ENCODE measurements around the gene THRB. TPM values are rescaled to one million over a fixed set of nuclear protein-coding genes. Genes with fewer than 3 reads are reported as not detected.
A peak's percentile ranks its signal among the peaks of the same experiment; 100 is the strongest.

Gene THRB
- total and polyA plus RNA-seq, 9 of the 15 experiments (the other 6 are each of a cell fraction or from before 2014, with no cell fraction given): 1.7 to 14.9 (median 6.9) TPM

- 19% methylated on average over 4 of the region's 4 CpGs for WGBS (ENCODE audit: insufficient coverage, low coverage, missing lambda C conversion rate)
- H3K27me3 ChIP-seq (ENCODE audit: control insufficient read depth in 2 of 2, insufficient read depth in 2 of 2, low read length in 2 of 2): no peaks in the 10 kb centered on the region
- H3K4me1 ChIP-seq (replicated peaks in 1 of 2; ENCODE audit: control insufficient read depth in 2 of 2, insufficient read depth in 2 of 2, low read length in 2 of 2): peaks cover 0 to 21% of the 10 kb centered on the region in 2 experiments; a peak in 3 of 5 replicates
- no peak for DNase-seq (ENCODE audit: extremely low read depth in 1 of 4, low spot score in 3 of 4)
- H3K79me2 ChIP-seq (ENCODE audit: control insufficient read depth, insufficient read depth, low read length): peaks cover 6% of the 10 kb centered on the region; the same call in 1 of the 3 replicates
- no peaks in the 10 kb centered on the region; the same call in 2 of the 3 replicates for H3K36me3 ChIP-seq (ENCODE audit: control insufficient read depth, insufficient read depth, low read length)
- no peak overlapping the region for H3K27ac ChIP-seq (ENCODE audit: extremely low read depth, low read depth, low read length)
- in situ Hi-C loops (cut with MboI): no loop called here
- CTCF ChIA-PET (ENCODE audit: low intra/inter-chr PET ratio): no interaction called here
- no peaks in the 10 kb centered on the region for H4K20me1 ChIP-seq (replicated peaks; ENCODE audit: control insufficient read depth, insufficient read depth, low read length)
- H3K4me3 ChIP-seq: no peak overlapping the region
- no peak for FAIRE-seq
- no peaks in the 10 kb centered on the region for H3K9me3 ChIP-seq (replicated peaks; ENCODE audit: control insufficient read depth, insufficient read depth, low read depth, low read length)
- no peak overlapping the region for H3K9ac ChIP-seq (ENCODE audit: insufficient read depth in 1 of 2, low read depth in 2 of 2, low read length in 2 of 2)
- POLR2A ChIA-PET: interaction anchor here (0.6 to 1.4 kb wide), 4 partner anchors 10 to 413 kb away, joined by 3 to 5 read pairs (median 4); no protein-coding TSS in a partner anchor
- 0 out of 2 replicates have a peak overlapping the region, but pooled peaks have one; percentile 13 for H3K4me2 ChIP-seq (ENCODE audit: insufficient read depth, low read length)
- TF ChIP-seq RBM25 (IDR thresholded peaks at IDR 0.05; ENCODE audit: low read depth, low read length, severe bottlenecking) (peak; percentile 67), BCOR (IDR thresholded peaks at IDR 0.05) (peak; percentile 12; the same call in 1 of the 2 replicates), MED1 (CRISPR knock-in tag; IDR thresholded peaks at IDR 0.05; ENCODE audit: borderline replicate concordance) (no peak), NR4A1 (CRISPR knock-in tag; IDR thresholded peaks at IDR 0.05) (no peak), NR4A1 (tag; IDR thresholded peaks at IDR 0.05) (0 out of 2 replicates have a peak, but pooled peaks have one; percentile 63), TFAM (CRISPR knock-in tag; conservative IDR thresholded peaks at IDR 0.05) (no peak), GATA2 (CRISPR knock-in tag; IDR thresholded peaks at IDR 0.05) (no peak)
- no TSS peak for BruUV-seq (replicated peaks)
- intact Hi-C loops (cut with micrococcal nuclease): no loop called here
- no peak overlapping the region; the same call in 1 of the 2 replicates for H2AFZ ChIP-seq (ENCODE audit: low read depth, low read length)
- H3K9me1 ChIP-seq (ENCODE audit: control insufficient read depth, insufficient read depth, low read length): no peaks in the 10 kb centered on the region
- no peak; the same call in 2 of the 3 replicates for ATAC-seq
These were observed 124.1 kb downstream of the THRB start for GRCh38 chr3:24370352-24371090.

Data from K562 (cell line).